SK-N-SH treated with all-trans-retinoic acid at 6 μM for 48 hours (cell line): ENCODE data around the gene PPFIA4.

Experiments
- BACH2 ChIP-seq: fragments of 250-450 bp; sonication (Bioruptor Pico); IDR thresholded peaks from 2 replicates; pipeline ENCODE4 v1.9.0; 2021; ENCODE audit warnings: mild to moderate bottlenecking, borderline replicate concordance
- CSDC2 ChIP-seq: fragments of 250-450 bp; sonication (Bioruptor Pico); IDR thresholded peaks from 2 replicates; pipeline ENCODE4 v1.5.0; 2020; ENCODE audit warnings: mild to moderate bottlenecking, moderate library complexity
- PATZ1 ChIP-seq: fragments of 250-450 bp; sonication (Bioruptor Pico); IDR thresholded peaks from 2 replicates; pipeline ENCODE4 v1.8.0; 2020; ENCODE audit warnings: mild to moderate bottlenecking, moderate library complexity, borderline replicate concordance
- POU6F1 ChIP-seq: fragments of 250-450 bp; sonication (Bioruptor Pico); IDR thresholded peaks from 2 replicates; pipeline ENCODE4 v1.8.0; 2021; ENCODE audit warnings: low read depth, mild to moderate bottlenecking, moderate library complexity, borderline replicate concordance
- PPARA ChIP-seq: fragments of 250-450 bp; sonication (Bioruptor Pico); IDR thresholded peaks from 2 replicates; pipeline ENCODE4 v1.5.0; 2020; ENCODE audit warnings: mild to moderate bottlenecking, borderline replicate concordance
- RARB ChIP-seq: fragments of 250-450 bp; sonication (Bioruptor Pico); IDR thresholded peaks from 2 replicates; pipeline ENCODE4 v1.8.0; 2021; ENCODE audit warnings: mild to moderate bottlenecking, moderate library complexity
- TOX ChIP-seq: fragments of 250-450 bp; sonication (Bioruptor Pico); IDR thresholded peaks from 2 replicates; pipeline ENCODE4 v1.8.0; 2021; ENCODE audit warnings: mild to moderate bottlenecking, moderate library complexity, borderline replicate concordance
- ZFP30 ChIP-seq: fragments of 450-650 bp; formaldehyde crosslinking; IDR thresholded peaks from 2 replicates; pipeline ENCODE4 v1.5.0; 2022; ENCODE audit warnings: mild to moderate bottlenecking, moderate library complexity
- ZNF70 ChIP-seq: fragments of 450-650 bp; formaldehyde crosslinking; IDR thresholded peaks from 2 replicates; pipeline ENCODE4 v1.5.0; 2020; ENCODE audit warnings: mild to moderate bottlenecking, moderate library complexity
- ZNF8 ChIP-seq: fragments of 450-650 bp; formaldehyde crosslinking; IDR thresholded peaks from 2 replicates; pipeline ENCODE4 v1.5.0; 2020; ENCODE audit warnings: mild to moderate bottlenecking, moderate library complexity

- TF ChIP-seq RARB (no peak), PATZ1 (CRISPR knock-in tag) (no peak), CSDC2 (CRISPR knock-in tag) (no peak), PPARA (no peak), POU6F1 (CRISPR knock-in tag) (no peak), ZFP30 (CRISPR knock-in tag) (no peak), ZNF8 (CRISPR knock-in tag) (no peak), ZNF70 (CRISPR knock-in tag) (no peak), TOX (no peak), BACH2 (CRISPR knock-in tag) (no peak)
Observed at GRCh38 chr1:202987922-202988583, 38.2 kb upstream of the PPFIA4 start.
